Kidney (tissue), 14 donors: ENCODE measurements around the gene PTPA. TPM values are rescaled to one million over a fixed set of nuclear protein-coding genes. Genes with fewer than 3 reads are reported as not detected.

Experiments used
- DNase-seq, 5 donors: peaks; one replicate each; pipeline ENCODE4 v3.0.0-alpha.2; 2013 to 2020
- FAIRE-seq: peaks from 2 replicates; lab custom pipeline; 2012; peaks lifted over from hg19 to GRCh38; lab: Jason Lieb, UNC
- H3K27ac ChIP-seq, 2 donors: one replicate each; pipeline ENCODE4 v1.7.0; 2013; ENCODE audit warnings: low read depth in 2 of 2, low read length in 2 of 2, inconsistent platforms in 1 of 2
- H3K27me3 ChIP-seq: one replicate; pipeline ENCODE4 v1.7.1; 2013; ENCODE audit warnings: low read length, inconsistent platforms; ENCODE audit not compliant: control insufficient read depth, insufficient read depth
- H3K36me3 ChIP-seq, 3 donors: one replicate each; pipeline versions ENCODE4 v1.7.0 to v1.7.1; 2013; ENCODE audit warnings: low read length in 3 of 3, control low read depth in 1 of 3, inconsistent platforms in 1 of 3; ENCODE audit not compliant: insufficient read depth in 3 of 3, control insufficient read depth in 2 of 3
- H3K4me1 ChIP-seq, 3 donors: one replicate each; pipeline versions ENCODE4 v1.7.0 to v1.7.1; 2013; ENCODE audit warnings: low read length in 3 of 3, inconsistent platforms in 1 of 3, low read depth in 1 of 3; ENCODE audit not compliant: control insufficient read depth in 2 of 3, insufficient read depth in 2 of 3
- H3K4me3 ChIP-seq, 3 donors: one replicate each; pipeline versions ENCODE4 v1.7.0 to v1.8.1; 2013; ENCODE audit warnings: low read length in 3 of 3, control low read depth in 1 of 3, inconsistent platforms in 1 of 3
- H3K9ac ChIP-seq, 3 donors: one replicate each; pipeline versions ENCODE4 v1.7.0 to v1.7.1; 2013; ENCODE audit warnings: low read length in 3 of 3, control low read depth in 1 of 3, inconsistent platforms in 1 of 3
- H3K9me3 ChIP-seq, 3 donors: one replicate each; pipeline versions ENCODE4 v1.7.0 to v1.7.1; 2013; ENCODE audit warnings: low read length in 3 of 3, control low read depth in 1 of 3, inconsistent platforms in 1 of 3; ENCODE audit not compliant: control insufficient read depth in 2 of 3, insufficient read depth in 1 of 3
- CTCF ChIP-seq: IDR thresholded peaks from 3 replicates; pipeline ENCODE4 v1.5.1; 2012; ENCODE audit warnings: mild to moderate bottlenecking, moderate library complexity, borderline replicate concordance; ENCODE audit not compliant: insufficient read depth; ENCODE audit errors: extremely low read depth
- intact Hi-C: fragments of 100-400 bp; cut with DNase I; formaldehyde crosslinking; loops from one replicate; pipeline ENCODE4 v1.11.1; 2022
- polyA plus RNA-seq: library from polyadenylated mRNA; stranded (reverse); fragments of 350-450 nt; fragmentation: Illumina TruSeq; extraction: RNeasy Lipid Tissue Mini Kit (QIAGEN cat#74804); gene quantifications from one replicate; pipeline ENCODE4 v1.2.3, GENCODE V29; 2014; ENCODE audit warnings: low read depth, low replicate concordance; ENCODE audit not compliant: insufficient read depth
- total RNA-seq: library from RNA; stranded (reverse); fragmentation: NEBNext Ultra II Directional; extraction: Animal tissue kit (Norgen Biotek cat#: 25700); gene quantifications from one replicate; pipeline ENCODE4 v1.2.1, GENCODE V29; 2021
- donor health status: control.
- donor health status: control.
- donor health status: control.
- donor health status: control.
- donor health status: control.
- donor health status: DM: yes; HTN: yes; CAD: no.
- donor health status: Normal renal cell carcinoma (clear cell type).

Gene PTPA
- total and polyA plus RNA-seq, 2 donors from 2014 or later, result 161 to 164 TPM

- TF ChIP-seq CTCF, result peak; percentile 83
- peak; percentile 6 for FAIRE-seq
- Histone ChIP-seq H3K27me3 (no peaks in the 10 kb centered on the region), H3K36me3 (peaks cover 0 to 5% (median 0%) of the 10 kb centered on the region in 3 donors), H3K27ac (peak overlapping the region; percentile 99 to 100), H3K4me3 (peak overlapping the region in 1 of 3 donors; percentile 39), H3K9me3 (no peaks in the 10 kb centered on the region), H3K4me1 (peaks cover 11 to 67% (median 66%) of the 10 kb centered on the region in 3 donors), H3K9ac (peak overlapping the region in 1 of 3 donors; percentile 52)
- intact Hi-C loops, result no loop called here
- DNase-seq, result peak; percentile 93 to 98 (median 95)
Observed at GRCh38 chr9:129143031-129143927, 32.1 kb downstream of the PTPA start.

GRCh38 chr9:129145316-129145715 is 34.1 kb downstream of the PTPA start:
- H3K4me1 ChIP-seq, result peaks cover 11 to 50% (median 47%) of the 10 kb centered on the region in 3 donors
- H3K4me3 ChIP-seq, result no peak overlapping the region
- no peaks in the 10 kb centered on the region for H3K9me3 ChIP-seq
- no peaks in the 10 kb centered on the region for H3K27me3 ChIP-seq
- H3K27ac ChIP-seq, result peak overlapping the region; percentile 61 to 75
- intact Hi-C loops, result no loop called here
- FAIRE-seq (no peak), DNase-seq (no peak)
- TF ChIP-seq CTCF, result no peak
- peaks cover 0 to 5% (median 0%) of the 10 kb centered on the region in 3 donors for H3K36me3 ChIP-seq
- peak overlapping the region in 1 of 3 donors; percentile 56 for H3K9ac ChIP-seq

GRCh38 chr9:129145841-129146292 is 34.7 kb downstream of the PTPA start:
- FAIRE-seq, result no peak

More at GRCh38 chr9:129145841-129146292, 34.7 kb downstream of the PTPA start:
- H3K4me3 ChIP-seq, result no peak overlapping the region
- peak overlapping the region in 1 of 3 donors; percentile 65 for H3K9ac ChIP-seq
- H3K27ac ChIP-seq, result peak overlapping the region; percentile 75 to 87
- intact Hi-C loops, result no loop called here
- DNase-seq, result peak; percentile 63 to 91 (median 77)
- peaks cover 11 to 46% (median 43%) of the 10 kb centered on the region in 3 donors for H3K4me1 ChIP-seq
- no peaks in the 10 kb centered on the region for H3K27me3 ChIP-seq
- no peaks in the 10 kb centered on the region for H3K9me3 ChIP-seq
- H3K36me3 ChIP-seq, result peaks cover 0 to 5% (median 0%) of the 10 kb centered on the region in 3 donors
- no peak for TF ChIP-seq CTCF
